ENCODE measurements around the gene CLTC.

Gene CLTC

GRCh38 chr17:59617156-59617732 lies 2.5 kb upstream of the CLTC start:
- TF ChIP-seq TAF1 (IDR thresholded peaks at IDR 0.05; ENCODE audit: borderline replicate concordance, insufficient read depth, low read length) (no peak), FOXP2 (optimal IDR thresholded peaks at IDR 0.05; ENCODE audit: borderline replicate concordance, extremely low read depth, extremely low read length, insufficient read depth) (no peak), SIN3A (IDR thresholded peaks at IDR 0.05; ENCODE audit: borderline replicate concordance, insufficient read depth, low read length) (no peak), POLR2AphosphoS5 (IDR thresholded peaks at IDR 0.05; ENCODE audit: low read depth, low read length) (no peak), REST (IDR thresholded peaks at IDR 0.05; ENCODE audit: insufficient read depth in 1 of 2, low read depth in 2 of 2, low read length in 2 of 2) (no peak)

GRCh38 chr17:59619035-59619297 lies 729 bp upstream of the CLTC start:
- no peak for TF ChIP-seq TAF1 (IDR thresholded peaks at IDR 0.05; ENCODE audit: borderline replicate concordance, insufficient read depth, low read length)
- TF ChIP-seq SIN3A (IDR thresholded peaks at IDR 0.05; ENCODE audit: borderline replicate concordance, insufficient read depth, low read length): peak; percentile 38; the same call in 1 of the 2 replicates

GRCh38 chr17:59620064-59620359 lies 317 bp downstream of the CLTC start:
- no peak for TF ChIP-seq SIN3A (IDR thresholded peaks at IDR 0.05; ENCODE audit: borderline replicate concordance, insufficient read depth, low read length)
- TF ChIP-seq POLR2AphosphoS5 (IDR thresholded peaks at IDR 0.05; ENCODE audit: low read depth, low read length): no peak
- TF ChIP-seq REST (IDR thresholded peaks at IDR 0.05; ENCODE audit: insufficient read depth in 1 of 2, low read depth in 2 of 2, low read length in 2 of 2): no peak
- TF ChIP-seq TAF1 (IDR thresholded peaks at IDR 0.05; ENCODE audit: borderline replicate concordance, insufficient read depth, low read length): no peak
- no peak for TF ChIP-seq FOXP2 (optimal IDR thresholded peaks at IDR 0.05; ENCODE audit: borderline replicate concordance, extremely low read depth, extremely low read length, insufficient read depth)

GRCh38 chr17:59620518-59621259 lies 994 bp downstream of the CLTC start:
- TF ChIP-seq REST (IDR thresholded peaks at IDR 0.05; ENCODE audit: insufficient read depth in 1 of 2, low read depth in 2 of 2, low read length in 2 of 2) (no peak), SIN3A (IDR thresholded peaks at IDR 0.05; ENCODE audit: borderline replicate concordance, insufficient read depth, low read length) (no peak), FOXP2 (optimal IDR thresholded peaks at IDR 0.05; ENCODE audit: borderline replicate concordance, extremely low read depth, extremely low read length, insufficient read depth) (no peak), POLR2AphosphoS5 (IDR thresholded peaks at IDR 0.05; ENCODE audit: low read depth, low read length) (no peak), TAF1 (IDR thresholded peaks at IDR 0.05; ENCODE audit: borderline replicate concordance, insufficient read depth, low read length) (no peak)

- TF ChIP-seq POLR2AphosphoS5 (IDR thresholded peaks at IDR 0.05; ENCODE audit: low read depth, low read length): no peak
Measured at GRCh38 chr17:59621771-59622170, 2.1 kb downstream of the CLTC start.

- TF ChIP-seq TAF1 (IDR thresholded peaks at IDR 0.05; ENCODE audit: borderline replicate concordance, insufficient read depth, low read length): no peak
- no peak for TF ChIP-seq SIN3A (IDR thresholded peaks at IDR 0.05; ENCODE audit: borderline replicate concordance, insufficient read depth, low read length)
- TF ChIP-seq POLR2AphosphoS5 (IDR thresholded peaks at IDR 0.05; ENCODE audit: low read depth, low read length): no peak
- TF ChIP-seq REST (IDR thresholded peaks at IDR 0.05; ENCODE audit: insufficient read depth in 1 of 2, low read depth in 2 of 2, low read length in 2 of 2): no peak
- TF ChIP-seq FOXP2 (optimal IDR thresholded peaks at IDR 0.05; ENCODE audit: borderline replicate concordance, extremely low read depth, extremely low read length, insufficient read depth): no peak
Measured at GRCh38 chr17:59623151-59623550, 3.5 kb downstream of the CLTC start.
